Mucosa of rectum (tissue), 2 donors: Measurements from ENCODE around the gene CREB5.

Source experiments
- H3K27ac ChIP-seq, 2 donors: one replicate each; pipeline ENCODE4 v1.7.0; 2013; ENCODE audit warnings: inconsistent platforms in 2 of 2, low read depth in 2 of 2, low read length in 2 of 2
- H3K27me3 ChIP-seq, 2 donors: one replicate each; pipeline ENCODE4 v1.7.0; 2013; ENCODE audit warnings: low read length in 2 of 2; ENCODE audit not compliant: control insufficient read depth in 2 of 2, insufficient read depth in 2 of 2
- H3K36me3 ChIP-seq, 2 donors: one replicate each; pipeline ENCODE4 v1.7.0; 2013; ENCODE audit warnings: low read length in 2 of 2; ENCODE audit not compliant: control insufficient read depth in 2 of 2, insufficient read depth in 2 of 2
- H3K4me1 ChIP-seq, 2 donors: one replicate each; pipeline ENCODE4 v1.7.0; 2013; ENCODE audit warnings: low read length in 2 of 2, mild to moderate bottlenecking in 1 of 2; ENCODE audit not compliant: control insufficient read depth in 2 of 2, insufficient read depth in 2 of 2
- H3K4me3 ChIP-seq, 2 donors: one replicate each; pipeline ENCODE4 v1.7.0; 2013; ENCODE audit warnings: low read length in 2 of 2
- H3K9ac ChIP-seq, 2 donors: one replicate each; pipeline ENCODE4 v1.7.0; 2013; ENCODE audit warnings: low read length in 2 of 2, low read depth in 1 of 2, mild to moderate bottlenecking in 1 of 2
- H3K9me3 ChIP-seq, 2 donors: one replicate each; pipeline ENCODE4 v1.7.0; 2013; ENCODE audit warnings: low read length in 2 of 2; ENCODE audit not compliant: control insufficient read depth in 2 of 2
- donor health status: healthy.
- donor health status: Normal muscosa, but diverticular disease.

The CREB5 gene

DNA sequence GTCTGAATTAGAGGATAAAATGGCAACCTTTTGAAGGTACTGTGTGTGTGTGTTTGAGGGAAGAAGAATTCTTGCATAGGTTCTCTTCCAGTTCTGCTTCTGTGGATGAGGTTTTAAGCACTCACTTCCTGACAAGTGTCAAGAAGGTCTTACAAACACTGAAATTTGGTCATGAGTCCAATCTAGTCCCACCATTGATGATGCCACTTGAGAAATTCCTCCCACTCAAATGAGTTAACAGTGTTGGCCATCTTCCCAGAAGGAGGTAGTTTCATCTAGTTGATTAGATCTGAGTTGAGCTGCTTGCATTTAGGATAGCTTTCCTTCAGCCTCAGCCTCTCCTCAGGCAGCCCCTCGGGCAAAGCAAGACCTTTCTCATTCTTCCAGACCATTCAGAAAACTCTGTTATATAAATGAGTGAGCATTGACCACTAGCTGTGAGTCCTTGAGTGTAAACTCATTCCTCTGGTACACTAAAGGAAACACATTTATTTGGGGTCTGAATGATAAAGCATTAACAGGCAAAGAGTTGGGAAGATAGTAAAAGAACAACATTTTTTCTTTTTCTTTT lies 356.3 kb downstream of the CREB5 start:
- Histone ChIP-seq H3K27me3 (no peaks in the 10 kb centered on the region), H3K9me3 (no peaks in the 10 kb centered on the region), H3K27ac (no peak overlapping the region), H3K36me3 (no peaks in the 10 kb centered on the region), H3K9ac (no peak overlapping the region), H3K4me1 (peaks cover 5 to 12% of the 10 kb centered on the region in 2 donors), H3K4me3 (no peak overlapping the region)

DNA sequence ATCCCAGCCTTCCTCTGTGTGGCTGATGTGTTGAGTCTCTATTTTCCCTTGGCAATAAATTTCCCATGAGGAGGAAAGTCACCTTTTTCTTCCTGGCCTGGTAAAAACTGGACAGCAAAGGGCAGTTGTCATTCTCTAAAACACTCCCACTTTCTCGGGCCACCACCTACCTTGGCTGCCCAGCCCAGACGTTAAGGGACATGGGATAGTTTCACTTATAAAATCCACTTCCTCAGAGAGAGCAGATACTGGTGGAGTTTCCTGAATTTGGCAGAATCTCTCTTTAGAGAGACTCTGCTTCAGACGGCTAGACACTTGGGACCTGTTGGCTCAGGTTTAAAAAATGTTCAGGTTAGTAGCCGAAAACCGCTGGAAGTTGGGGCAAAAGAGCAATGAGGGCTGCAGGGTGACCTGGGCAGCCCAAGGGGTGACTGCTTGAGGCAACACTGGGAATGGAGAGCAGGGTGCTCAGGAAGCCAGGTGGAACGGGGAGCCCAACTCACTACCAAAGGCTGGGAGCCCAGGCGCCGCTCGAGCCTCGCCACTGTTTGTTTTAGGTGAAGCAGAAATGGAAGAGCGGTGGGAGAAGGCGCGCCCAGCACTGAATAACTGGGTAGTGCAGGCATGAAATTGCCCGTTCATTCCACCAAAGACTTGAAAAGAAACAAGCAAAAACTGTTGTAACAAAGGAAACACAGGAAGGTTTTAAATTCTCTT lies 359.7 kb downstream of the CREB5 start:
- Histone ChIP-seq H3K4me1 (peaks cover 9 to 21% of the 10 kb centered on the region in 2 donors), H3K36me3 (no peaks in the 10 kb centered on the region), H3K9ac (peak overlapping the region in 1 of 2 donors; percentile 47), H3K27ac (peak overlapping the region in 1 of 2 donors; percentile 60), H3K4me3 (peak overlapping the region; percentile 59 to 60), H3K27me3 (no peaks in the 10 kb centered on the region), H3K9me3 (no peaks in the 10 kb centered on the region)

DNA sequence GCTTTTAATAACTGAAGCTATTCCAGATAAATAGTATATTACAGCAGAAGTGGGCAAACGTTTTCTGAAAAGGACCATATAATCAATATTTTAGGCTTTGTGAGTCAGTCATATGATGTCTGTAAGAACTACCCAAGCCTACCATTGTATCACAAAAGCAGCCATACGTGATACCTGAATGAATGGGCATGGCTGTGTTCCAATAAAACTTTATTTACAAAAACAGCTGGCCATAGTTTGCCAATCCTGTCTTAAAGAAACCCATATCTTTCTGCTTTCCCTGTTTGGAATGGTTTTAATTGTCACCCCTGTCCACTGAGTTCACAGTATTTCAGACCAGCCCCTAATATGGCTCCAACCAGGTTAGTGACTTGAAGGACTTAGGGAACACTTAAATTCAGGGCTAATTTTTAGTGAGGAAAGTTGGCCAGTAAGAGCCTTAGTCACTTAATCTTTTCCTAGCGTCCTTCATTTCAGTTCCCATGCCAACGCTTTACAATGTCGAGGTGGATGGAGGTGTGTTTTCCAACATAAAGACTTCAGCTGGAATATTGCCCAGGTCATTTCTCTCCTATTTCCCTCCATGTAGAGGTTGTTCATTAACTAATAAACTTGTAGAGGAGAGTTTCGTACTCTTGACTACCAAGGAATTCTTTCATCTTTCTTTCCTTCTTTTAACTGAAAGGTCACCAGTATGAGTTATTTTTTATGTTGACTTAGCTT lies 361.3 kb downstream of the CREB5 start:
- H3K9me3 ChIP-seq: no peaks in the 10 kb centered on the region
- no peaks in the 10 kb centered on the region for H3K36me3 ChIP-seq
- H3K27ac ChIP-seq: no peak overlapping the region
- H3K4me3 ChIP-seq: peak overlapping the region in 1 of 2 donors; percentile 13
- no peaks in the 10 kb centered on the region for H3K27me3 ChIP-seq
- H3K4me1 ChIP-seq: peaks cover 9 to 21% of the 10 kb centered on the region in 2 donors
- H3K9ac ChIP-seq: no peak overlapping the region

DNA sequence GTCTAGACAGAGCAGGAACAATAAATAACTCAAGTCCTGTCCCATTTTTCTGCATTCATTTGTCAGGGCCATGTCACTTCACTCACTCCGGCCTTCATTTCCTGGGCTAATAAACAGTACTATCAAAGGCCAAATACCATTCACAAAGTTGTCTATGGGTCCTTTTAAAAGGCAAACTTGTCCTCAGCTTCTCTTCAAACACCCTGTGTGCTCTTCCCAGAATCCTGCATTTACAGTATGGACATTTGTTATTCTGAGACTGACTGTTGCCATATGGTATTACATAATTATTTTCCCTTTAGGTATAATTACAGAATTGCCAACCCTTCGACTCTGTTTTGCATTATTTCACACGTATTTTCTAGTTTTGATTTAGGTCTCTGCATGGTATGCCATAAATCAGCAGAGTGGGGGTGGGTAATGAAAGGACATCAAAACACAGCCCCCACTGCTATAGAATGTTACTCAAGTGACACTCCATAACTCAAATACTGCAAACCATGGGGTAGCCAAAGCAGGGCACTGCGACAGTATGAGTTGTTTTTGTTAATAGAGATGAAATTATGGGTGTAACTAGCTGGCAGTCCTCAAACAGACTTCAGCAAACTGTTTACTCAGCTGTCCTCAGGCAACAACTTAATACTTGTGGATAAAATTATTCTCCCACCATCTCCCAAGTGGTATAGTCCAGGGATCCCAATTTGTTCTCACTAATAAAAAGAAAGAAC lies 362.1 kb downstream of the CREB5 start:
- no peaks in the 10 kb centered on the region for H3K27me3 ChIP-seq
- peaks cover 9 to 21% of the 10 kb centered on the region in 2 donors for H3K4me1 ChIP-seq
- H3K4me3 ChIP-seq: peak overlapping the region in 1 of 2 donors; percentile 13
- H3K36me3 ChIP-seq: no peaks in the 10 kb centered on the region
- H3K9ac ChIP-seq: no peak overlapping the region
- H3K27ac ChIP-seq: no peak overlapping the region
- no peaks in the 10 kb centered on the region for H3K9me3 ChIP-seq

DNA sequence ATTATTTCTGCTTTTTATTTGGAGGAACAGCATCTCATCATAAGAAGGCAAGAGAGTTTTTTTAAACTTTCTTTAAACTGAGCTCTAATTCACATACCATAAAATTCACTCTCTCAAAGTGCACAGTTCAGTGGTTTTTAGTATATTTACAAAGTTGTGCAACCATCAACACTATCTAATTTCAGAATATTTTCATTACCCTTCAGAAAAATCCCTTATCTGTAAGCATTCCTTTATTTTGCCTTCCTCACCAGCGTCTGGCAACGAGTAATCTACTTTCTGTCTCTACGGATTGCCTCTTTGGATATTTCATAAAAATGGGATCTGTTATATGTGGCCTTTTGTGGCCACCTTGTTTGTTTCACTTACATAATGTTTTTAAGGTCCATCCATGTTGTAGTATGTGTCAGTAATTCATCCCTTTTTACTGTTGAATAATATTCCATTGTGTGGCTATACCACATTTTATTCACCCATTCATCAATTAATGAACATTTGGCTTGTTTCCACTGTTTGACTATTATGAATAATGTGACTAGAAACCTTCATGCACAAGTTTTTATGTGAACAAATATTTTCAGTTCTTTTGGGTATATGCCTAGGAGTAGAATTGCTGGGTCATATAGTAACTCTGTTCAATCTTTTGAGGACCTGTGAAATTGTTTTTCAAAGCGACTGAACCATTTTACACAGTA lies 364.3 kb downstream of the CREB5 start:
- H3K27ac ChIP-seq: no peak overlapping the region
- no peaks in the 10 kb centered on the region for H3K36me3 ChIP-seq
- no peaks in the 10 kb centered on the region for H3K27me3 ChIP-seq
- H3K9me3 ChIP-seq: no peaks in the 10 kb centered on the region
- H3K9ac ChIP-seq: no peak overlapping the region
- no peak overlapping the region for H3K4me3 ChIP-seq
- peaks cover 9 to 21% of the 10 kb centered on the region in 2 donors for H3K4me1 ChIP-seq

DNA sequence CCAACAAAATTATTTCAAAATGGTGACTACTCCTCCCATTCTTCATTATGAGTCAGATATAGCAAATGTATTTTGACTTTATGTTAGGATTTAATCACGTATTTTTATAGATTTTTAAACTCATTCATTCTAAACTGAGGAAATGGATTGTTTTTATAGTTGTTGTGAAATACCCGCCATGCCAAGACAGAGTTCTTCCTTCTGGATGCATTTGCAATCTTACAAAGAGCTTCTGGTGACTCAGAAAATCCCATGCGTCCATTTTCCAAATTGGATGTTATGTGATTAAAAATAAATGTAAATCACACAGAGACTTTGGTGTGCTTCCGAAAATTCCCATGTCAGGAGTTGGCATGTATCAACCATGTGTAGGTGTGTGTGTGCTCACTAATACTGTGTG lies 366.5 kb downstream of the CREB5 start:
- no peak overlapping the region for H3K9ac ChIP-seq
- no peaks in the 10 kb centered on the region for H3K27me3 ChIP-seq
- H3K27ac ChIP-seq: no peak overlapping the region

DNA sequence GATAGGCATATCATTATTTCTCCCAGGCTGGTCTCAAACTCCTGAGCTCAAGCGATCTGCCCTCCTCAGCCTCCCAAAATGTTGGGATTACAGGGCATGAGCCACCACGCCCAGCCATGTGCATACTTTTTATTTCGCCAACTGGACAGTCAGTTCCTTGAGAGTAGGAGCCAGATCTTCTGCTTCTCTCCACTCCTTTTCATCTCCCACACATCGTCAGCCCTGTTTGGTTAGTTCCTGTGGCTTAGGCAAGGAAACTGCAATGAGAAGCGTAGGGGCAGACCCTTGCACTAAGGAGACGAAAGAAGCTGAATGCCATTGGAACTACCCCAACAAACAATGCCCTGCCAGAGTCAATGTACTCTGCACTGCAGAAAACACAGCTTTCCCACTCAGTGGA lies 367.6 kb downstream of the CREB5 start:
- H3K4me1 ChIP-seq: peaks cover 0 to 4% of the 10 kb centered on the region in 2 donors
- no peak overlapping the region for H3K27ac ChIP-seq
- no peak overlapping the region for H3K9ac ChIP-seq
- no peaks in the 10 kb centered on the region for H3K36me3 ChIP-seq
- no peak overlapping the region for H3K4me3 ChIP-seq
- no peaks in the 10 kb centered on the region for H3K9me3 ChIP-seq
- no peaks in the 10 kb centered on the region for H3K27me3 ChIP-seq

More for the DNA sequence above, 366.5 kb downstream of the CREB5 start:
- Histone ChIP-seq H3K4me3 (no peak overlapping the region), H3K36me3 (no peaks in the 10 kb centered on the region), H3K9me3 (no peaks in the 10 kb centered on the region), H3K4me1 (peaks cover 4 to 8% of the 10 kb centered on the region in 2 donors)

DNA sequence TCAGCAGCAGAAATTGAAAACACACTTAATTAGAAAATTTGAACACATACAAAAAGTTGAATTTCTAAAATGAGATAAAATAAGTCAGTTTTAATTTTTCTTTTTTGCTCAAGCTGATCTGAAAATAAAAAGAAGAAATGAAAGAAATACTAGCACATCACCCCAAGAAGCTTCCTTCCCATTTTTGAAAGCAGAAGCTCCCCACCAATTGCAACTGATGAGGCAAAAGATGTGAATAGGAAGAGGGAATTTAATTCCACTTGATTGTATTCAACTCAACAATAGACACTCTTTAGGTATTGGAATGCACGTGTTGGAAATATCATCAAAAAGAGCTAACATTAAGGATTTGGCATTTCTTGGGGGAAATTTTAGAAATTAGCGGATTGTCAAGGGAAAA lies 370.0 kb downstream of the CREB5 start:
- Histone ChIP-seq H3K36me3 (no peaks in the 10 kb centered on the region), H3K9me3 (no peaks in the 10 kb centered on the region), H3K27me3 (no peaks in the 10 kb centered on the region), H3K27ac (no peak overlapping the region), H3K9ac (no peak overlapping the region), H3K4me3 (no peak overlapping the region), H3K4me1 (peaks cover 0 to 4% of the 10 kb centered on the region in 2 donors)

DNA sequence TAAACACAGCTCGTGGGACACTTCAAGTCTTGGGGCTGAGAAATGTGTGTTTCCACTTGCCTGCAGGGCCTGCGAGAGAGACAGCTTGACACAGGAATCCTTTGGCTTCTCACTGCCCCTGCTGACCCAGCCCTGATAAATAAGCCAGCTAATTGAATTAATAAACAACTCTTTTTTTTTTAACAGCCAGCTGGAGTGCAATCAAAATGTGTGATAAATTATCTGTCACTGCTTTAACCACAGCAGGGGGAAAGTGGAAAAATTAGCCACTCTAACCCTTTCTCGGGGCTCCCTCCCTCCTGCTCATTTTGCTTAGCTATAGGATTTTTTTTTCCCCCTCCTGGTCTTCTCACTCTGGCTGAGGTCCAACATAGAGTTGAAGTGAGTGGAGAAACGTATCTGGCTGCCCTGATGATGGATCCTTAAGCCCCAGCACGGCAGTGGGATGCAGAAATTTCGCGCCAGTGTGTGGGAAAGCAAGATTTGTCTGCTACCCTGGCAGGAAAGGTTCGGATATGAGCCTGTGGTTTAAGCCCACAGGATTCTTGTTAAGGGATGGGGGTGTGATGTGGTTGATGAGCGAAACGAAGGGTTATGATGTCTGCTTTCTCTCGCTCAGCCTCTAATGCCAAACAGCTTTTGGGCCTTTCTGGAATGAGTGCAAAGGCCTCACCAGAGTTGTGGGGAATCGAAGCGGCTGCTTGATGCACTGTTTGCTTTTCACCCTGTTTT lies 372.0 kb downstream of the CREB5 start:
- H3K9me3 ChIP-seq: no peaks in the 10 kb centered on the region
- H3K36me3 ChIP-seq: no peaks in the 10 kb centered on the region
- no peak overlapping the region for H3K27ac ChIP-seq
- H3K27me3 ChIP-seq: no peaks in the 10 kb centered on the region
- no peak overlapping the region for H3K9ac ChIP-seq
- H3K4me3 ChIP-seq: no peak overlapping the region
- peaks cover 0 to 4% of the 10 kb centered on the region in 2 donors for H3K4me1 ChIP-seq
